GM19099 (cell line): ENCODE data around the gene TTC32.
A peak's percentile ranks its signal among the peaks of the same experiment; 100 is the strongest.

ENCODE experiments used
- POLR2A ChIP-seq: IDR thresholded peaks from 3 replicates; pipeline ENCODE4 v1.6.1; 2011; ENCODE audit warnings: low read depth; ENCODE audit not compliant: insufficient read length; ENCODE audit errors: extremely low read depth

The TTC32 gene

DNA sequence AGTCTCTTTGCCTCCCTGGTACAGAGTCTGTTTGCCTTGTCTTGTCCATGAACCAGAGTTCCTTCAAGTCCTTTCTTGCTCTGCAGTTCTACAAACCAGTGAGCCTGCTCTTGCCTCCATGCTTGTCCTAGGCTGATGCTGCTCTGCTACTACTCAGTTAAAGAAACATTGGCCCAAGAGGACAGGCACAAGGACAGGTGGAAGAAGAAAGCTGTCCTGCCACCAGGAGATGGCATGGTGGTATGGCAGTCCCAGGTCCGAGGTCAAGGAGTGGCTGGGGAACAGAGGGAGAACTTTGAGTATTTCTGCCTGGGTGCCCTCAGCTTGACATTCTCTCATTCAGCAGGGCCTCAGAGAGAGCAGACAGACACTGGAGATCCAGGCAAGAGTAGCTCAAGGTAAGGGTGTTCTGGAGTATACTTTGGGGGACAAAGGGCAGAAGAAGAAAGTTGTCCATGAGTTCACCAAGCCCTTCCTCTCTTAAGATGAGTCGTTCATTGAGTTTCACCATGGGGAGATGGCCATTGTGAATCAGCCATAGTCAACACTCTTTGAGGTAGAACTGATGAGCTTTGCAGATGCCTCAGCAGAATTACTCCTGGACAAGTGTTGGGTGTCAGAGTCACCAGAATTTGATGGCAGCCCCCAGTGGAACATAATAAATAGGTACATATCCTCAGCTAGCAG, 20.4 kb downstream of the TTC32 start:
- no peak for TF ChIP-seq POLR2A

DNA sequence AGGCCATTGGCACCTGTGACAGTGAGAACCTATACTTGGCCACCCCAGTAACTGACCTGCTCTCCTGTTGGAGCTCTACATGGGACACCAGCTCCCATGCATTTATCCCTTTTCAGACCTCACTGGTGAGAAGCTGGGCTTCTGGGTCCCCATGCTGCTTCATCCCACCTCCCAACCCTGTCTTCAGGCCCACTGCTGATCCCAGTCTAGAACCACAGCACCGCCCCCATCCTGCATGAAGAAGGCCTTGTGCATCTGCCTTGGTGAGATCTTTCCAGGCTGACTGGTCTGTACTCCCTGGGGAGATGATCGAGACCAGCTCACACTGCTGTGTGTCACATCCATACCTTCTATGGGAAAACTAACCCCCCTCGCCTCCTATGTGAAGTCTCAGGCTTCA, 22.7 kb downstream of the TTC32 start:
- no peak for TF ChIP-seq POLR2A

DNA sequence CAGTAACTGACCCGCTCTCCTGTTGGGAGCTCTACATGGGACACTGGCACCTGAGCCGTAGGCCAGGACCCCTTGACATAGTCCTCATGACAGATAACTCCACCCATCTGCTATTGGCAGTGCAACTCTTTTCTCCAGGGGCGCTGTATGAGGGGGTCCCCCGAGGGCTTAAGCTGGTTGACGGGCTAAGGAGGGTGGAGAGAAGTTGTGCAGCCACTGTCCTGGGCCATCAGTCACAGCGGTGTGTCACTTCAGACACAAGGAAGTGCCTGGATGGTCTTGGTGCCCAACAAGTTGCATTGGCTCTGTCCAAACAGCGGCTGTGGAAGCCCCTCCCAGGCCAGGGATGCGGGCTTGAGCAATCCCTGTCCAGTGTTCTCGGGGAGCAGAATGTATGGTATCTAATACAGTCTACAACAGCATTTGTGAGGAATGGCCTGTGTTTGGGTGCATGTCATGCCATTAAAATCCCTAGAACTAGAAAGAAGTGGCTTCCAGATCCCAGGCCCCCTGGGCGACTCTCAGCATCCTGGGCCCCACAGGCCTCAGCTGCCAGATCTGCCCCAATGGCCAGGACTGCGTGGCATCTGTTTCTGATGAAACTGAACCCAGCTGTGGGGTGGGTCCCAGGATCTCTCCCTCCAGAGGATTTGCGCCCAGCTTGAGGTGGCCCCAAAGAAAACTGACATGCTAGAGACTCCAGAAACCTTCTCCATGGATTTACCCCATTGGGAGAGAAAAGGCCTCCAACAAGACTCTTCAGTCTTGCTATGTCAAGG, 23.3 kb downstream of the TTC32 start:
- TF ChIP-seq POLR2A: no peak

DNA sequence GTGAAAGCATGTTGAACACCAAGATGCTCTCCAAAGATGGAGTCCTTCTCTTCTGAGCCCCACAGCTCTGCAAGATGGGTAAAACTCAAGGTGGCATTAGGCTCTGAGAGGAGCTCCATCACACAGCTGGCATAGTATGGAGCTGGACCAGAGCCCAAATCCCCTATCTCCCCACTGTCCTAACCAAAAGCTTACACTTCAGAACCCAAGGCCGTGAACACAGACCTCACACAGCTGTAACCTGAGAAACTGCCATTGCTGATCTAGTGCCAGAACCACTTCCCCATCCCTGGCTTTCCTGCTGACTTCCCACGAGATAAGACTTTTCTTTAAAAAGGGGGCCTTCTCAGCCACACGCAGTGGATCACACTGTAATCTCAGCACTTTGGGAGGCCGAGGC, 25.0 kb downstream of the TTC32 start:
- no peak for TF ChIP-seq POLR2A

DNA sequence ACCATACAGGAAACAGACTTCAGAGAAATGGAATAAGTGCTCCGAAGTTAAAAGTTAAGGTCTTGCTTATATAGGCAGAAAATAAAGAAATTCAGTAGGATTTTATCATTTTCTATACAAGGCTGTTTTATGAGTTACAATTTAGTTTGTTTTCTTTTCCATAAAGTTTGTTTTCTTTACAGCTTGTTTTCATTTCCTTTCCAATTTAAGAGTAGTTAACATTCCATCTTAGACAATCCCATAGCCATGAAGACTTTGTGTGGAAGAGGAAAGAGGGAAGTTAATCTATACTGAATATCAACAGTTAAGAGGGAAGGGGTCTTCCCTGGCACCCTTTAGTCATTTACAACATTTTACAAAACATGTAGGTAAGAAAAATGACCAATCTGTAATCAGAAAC, 26.5 kb downstream of the TTC32 start:
- TF ChIP-seq POLR2A: no peak

DNA sequence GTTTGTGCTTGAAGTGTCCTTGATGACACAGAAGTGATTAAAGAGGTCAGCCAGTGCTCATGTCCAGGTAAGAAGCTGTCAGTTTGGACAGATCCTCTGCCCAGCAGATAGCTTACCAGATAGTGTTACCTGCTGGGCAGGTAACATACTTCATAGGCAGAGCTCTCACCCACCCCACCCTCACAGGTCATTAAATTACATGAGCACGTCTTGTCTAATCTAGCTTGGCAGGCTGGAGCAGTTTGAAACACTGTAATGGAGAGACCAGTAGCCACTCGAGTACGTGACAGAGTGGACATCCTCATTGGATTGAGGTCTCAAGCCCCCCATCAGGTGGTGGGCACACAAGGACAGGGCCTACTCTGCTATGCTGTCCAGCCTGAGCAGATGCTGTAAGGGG, 27.1 kb downstream of the TTC32 start:
- no peak for TF ChIP-seq POLR2A

DNA sequence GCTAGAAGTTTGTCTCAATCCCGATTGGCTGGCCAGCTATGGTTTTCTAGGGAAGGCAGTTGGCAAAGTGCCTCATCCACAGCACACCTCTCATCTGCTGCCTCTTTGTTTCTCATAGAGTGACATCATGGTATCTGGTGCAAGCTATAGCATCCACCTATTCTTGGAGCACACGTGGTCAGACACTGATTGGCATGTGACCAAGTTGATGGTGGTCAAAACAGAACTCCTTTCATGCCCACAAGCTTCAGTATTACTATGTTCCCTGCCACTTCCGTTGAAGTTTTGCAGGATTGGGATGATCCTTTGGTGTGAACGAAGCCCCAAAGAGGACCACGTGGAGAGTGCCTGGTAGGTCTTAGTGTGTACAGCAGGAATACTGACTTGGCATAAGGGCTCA, 28.8 kb downstream of the TTC32 start:
- TF ChIP-seq POLR2A: no peak

DNA sequence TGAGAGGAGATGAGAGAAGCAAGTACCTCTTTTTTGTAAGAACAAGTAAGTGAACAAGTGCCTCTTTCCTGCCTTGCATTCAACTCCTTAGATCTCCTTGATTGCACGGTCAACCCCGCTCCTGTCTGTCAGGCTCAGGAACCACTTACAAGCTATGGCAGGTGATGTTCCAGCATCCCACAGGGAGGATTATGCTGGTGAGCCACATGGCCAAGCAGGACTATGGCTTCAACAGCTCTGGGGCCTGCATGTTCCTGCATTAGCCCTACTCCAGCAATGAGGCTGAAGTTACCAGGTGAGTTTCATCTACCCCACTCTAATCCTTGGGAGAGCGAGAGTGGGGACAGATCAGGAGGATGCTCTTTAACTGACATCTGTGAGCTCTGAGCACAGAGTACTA, 29.5 kb downstream of the TTC32 start:
- no peak for TF ChIP-seq POLR2A

DNA sequence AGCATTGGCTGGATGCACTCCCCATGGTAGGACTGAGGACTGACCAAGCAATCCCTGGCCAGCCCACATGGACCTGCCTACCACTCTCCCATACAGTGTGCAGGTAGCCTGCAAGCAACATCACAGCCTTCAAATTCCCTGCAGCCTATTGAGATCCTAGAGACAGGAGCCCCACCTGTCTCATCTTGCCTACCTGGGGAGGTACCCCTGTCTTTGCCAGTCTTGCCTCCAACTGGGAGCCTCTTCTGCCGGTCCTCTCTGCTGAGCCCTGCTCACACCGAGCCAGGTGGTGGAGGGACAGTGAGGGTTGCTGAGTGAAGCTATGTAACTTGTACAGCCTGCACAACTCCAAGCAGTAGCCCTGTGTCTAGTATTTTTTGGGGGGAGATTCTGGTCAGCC, 29.9 kb downstream of the TTC32 start:
- TF ChIP-seq POLR2A: no peak

DNA sequence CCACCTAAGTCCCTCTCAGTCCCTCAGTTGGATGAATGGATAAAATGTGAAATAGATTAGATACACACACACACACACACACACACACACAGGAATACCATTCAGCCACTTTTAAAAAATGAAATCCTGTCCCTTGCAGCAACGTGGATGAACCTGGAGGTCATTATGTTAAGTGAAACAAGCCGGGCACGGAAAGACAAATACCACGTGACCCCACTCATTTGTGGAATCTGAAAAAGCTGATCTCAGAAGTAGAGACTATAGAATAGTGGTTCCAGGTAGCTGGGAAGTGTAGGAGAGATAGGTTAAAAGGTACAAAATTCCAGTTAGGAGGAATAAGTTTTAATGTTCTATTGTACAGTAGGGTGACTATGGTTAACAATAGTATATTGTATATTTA, 31.0 kb downstream of the TTC32 start:
- no peak for TF ChIP-seq POLR2A

DNA sequence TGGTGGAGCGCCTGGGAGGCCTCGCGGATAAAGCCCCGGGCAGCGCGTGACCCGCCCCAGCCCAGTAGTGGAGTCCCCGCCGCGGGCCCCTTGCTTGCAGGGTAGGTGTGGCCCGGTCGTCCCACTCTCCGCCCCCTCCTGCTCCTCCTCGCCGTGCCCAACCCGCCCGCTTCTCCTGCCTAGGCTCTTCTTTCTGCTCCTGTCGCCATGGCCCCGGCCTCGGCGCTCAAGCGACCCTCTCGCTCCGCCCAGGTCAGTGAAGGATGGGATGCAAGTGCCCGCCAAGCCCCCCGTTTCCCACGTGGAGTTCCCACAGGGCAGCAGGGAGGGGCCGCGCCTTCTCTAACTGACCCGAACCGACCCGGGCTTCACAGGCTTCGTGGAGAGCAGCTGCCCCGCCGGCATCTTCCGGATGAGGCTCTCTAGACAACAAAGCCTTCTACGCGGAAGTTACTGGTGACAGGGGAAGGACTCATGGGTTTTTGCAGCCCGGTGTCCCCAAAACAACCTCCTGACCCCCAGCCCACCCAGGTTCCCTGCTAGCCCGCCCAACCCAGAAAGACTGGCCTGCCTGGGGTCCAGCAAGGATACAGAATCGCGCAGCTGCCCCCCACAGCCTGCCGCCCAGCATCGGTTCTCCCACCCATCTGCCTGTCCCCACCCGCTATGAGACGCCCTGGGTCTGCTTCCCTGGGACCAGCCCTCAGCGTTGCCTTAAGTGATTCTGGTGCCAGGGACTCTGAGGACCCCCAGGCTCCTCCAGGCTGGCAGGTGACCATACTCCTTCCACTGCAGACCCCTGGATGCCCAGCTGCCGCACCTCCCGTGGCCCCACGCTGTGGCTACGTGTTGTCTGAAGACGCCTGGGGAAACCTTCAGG, 32.8 kb downstream of the TTC32 start:
- TF ChIP-seq POLR2A: peak; percentile 47

DNA sequence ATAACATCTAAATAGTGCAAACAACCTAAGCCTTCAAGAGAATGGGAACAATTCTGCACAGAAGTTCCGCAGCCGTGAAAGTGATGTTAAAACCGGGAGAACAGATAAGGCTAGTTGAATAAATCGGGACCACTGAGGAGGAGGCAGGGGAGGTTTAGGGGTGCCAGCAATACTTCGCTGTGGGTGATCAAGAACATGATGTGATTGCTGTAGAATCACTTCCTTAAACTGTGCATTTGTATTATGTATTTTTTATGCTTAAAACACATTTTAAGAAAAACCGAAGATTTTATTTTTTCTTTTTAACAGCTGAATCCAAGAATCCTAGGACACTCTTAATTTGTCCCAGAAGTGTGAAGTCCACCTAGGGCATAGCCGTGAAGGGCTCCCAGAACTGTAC, 33.6 kb downstream of the TTC32 start:
- TF ChIP-seq POLR2A: no peak

DNA sequence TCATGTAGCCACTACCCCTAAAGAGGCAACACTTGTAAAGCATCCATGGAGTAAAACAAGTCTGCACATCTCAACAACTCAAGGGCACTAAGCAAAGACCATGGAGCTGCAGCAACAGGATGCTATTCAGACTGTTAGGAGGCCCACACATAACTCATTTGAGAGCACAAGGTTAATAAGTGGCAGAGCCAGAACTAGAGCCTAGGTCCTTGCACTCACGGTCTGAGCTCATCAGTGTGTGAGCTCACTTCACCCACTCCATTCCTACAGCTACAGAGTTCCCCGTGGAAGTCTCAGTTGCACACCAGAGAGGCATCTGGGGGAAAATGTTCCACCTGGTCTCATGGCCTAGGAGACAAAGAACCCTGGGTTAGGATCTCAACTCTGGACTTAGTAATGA, 35.0 kb downstream of the TTC32 start:
- no peak for TF ChIP-seq POLR2A

DNA sequence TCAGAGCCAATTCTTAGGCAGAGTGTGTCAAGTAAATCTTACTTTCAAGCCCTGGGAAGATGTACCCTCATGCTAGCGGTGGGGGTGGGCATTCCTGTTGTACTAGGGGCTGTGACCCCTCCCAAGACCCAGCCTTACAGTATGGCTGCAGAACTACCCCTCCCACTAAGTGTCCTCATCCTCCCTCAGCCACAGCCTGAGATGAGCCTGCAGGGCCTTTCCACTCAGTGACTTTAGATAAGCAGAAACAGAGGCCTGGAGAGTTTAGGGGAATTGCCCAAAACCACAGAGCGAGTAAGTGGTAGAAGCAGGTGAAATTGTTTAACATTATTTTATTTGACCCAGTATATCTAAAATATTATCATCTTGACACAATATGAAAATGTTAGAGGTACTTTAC, 36.6 kb downstream of the TTC32 start:
- TF ChIP-seq POLR2A: no peak

DNA sequence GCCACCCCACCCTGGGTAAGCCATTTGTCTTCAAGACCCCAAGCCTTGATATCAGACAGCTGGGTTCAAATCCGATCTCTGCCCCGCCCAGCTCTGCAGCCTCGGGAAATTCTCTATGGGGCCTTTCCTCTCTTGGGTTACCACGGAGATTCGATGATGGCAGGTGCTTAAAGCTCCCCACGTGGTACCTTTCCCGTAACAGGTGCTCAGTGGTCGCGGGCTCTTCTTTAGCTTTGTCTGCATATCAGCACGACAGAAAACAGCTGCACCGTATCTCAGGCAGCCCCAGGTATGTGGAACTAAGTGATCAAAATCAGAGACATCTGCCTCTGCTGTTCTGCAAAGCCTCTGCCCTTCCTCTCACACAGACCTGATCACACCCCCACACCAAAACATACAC, 37.4 kb downstream of the TTC32 start:
- no peak for TF ChIP-seq POLR2A
